GM10847 (cell line): ENCODE measurements around the gene APBA2.
"Not testable (repeated sequence)": the region's sequence is repeated elsewhere in the genome, so short reads cannot be mapped to it uniquely, and the experiment has no call there.

Experiments
- POLR2A ChIP-seq: IDR thresholded peaks from 2 replicates; pipeline ENCODE4 v1.6.1; 2011; ENCODE audit not compliant: insufficient read length; ENCODE audit errors: extremely low read depth

APBA2 gene

GRCh38 chr15:28885630-28886430, at the start of gene APBA2:
TSS of gene APBA2 (plus strand) at chr15:28885974. CDS start at chr15:29053885, 167,911 bp downstream.
- no peak for TF ChIP-seq POLR2A

DNA sequence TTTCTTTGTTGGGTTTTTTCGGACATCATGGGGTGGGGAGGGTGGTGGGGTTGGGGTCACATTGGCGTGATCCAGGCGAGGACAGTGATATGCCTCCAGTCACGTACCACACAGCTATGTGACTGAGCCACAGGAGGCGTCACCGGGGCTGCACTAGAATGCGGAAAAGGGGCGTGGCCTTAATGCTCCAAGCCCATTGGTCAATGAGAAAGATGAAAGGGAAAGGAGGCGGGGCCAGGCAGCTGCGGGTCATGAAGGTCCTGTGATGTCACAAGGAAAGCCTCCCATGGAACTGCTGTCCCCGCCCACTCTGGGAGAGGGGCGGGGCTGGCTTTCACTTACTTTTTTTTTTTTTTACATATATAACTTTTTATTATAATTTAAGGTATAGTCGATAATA, 37.3 kb upstream of the APBA2 start, which contains the start of gene GOLGA6L7:
TSS of gene GOLGA6L7 (minus strand) at position 124 of the 400 bp plus-strand sequence. CDS start at position 29, 95 bp downstream.
- TF ChIP-seq POLR2A: not testable (repeated sequence)

GRCh38 chr15:28861031-28861534, 24.7 kb upstream of the APBA2 start:
- no peak for TF ChIP-seq POLR2A

DNA sequence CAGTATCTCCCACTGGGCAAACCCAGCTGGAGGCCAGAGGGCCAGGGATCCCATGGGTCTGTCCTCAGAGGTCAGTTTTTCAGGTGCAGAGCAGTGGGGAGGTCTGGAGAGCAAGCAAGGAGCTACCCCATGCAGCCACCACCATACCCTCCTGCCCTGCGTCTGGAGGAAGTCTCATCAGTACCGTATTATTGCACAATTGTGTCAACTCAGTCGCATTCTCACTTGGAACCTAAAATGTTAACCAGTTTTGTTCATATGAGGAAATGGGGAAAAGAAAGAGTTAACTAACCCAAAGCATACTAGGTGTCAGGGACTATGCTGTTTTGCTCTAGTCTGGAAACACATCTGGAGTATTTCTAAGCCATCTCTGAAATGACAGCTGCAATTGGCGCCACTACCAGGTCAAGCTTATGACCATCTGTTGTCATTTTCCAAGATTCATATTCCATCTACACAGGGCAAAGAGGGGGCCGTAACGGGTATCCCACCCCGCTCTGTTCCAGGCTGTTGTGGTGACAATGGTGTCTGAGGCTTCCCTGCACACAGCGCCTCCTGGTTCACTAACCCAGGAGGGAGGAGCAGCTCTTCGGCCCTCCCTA, 16.9 kb upstream of the APBA2 start:
- no peak for TF ChIP-seq POLR2A

DNA sequence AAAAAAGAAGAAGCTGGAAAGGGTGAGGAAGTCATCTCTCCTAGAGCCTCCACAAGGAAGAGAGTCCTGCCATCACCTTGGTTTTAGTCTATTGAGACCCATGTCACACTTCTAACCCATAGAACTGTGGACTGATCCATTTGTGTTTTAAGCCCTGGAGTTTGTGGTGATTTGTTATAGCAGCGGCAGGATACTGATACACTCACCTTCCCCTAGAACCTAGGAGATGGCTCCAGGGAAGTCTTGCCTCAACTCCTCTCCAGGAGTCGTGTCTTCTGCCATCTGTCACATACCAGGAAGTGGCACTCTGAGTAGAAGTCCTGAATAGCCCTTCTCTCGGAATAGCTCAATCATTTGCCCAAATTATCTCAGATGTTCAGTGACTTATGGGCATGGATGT, 14.6 kb upstream of the APBA2 start:
- no peak for TF ChIP-seq POLR2A

DNA sequence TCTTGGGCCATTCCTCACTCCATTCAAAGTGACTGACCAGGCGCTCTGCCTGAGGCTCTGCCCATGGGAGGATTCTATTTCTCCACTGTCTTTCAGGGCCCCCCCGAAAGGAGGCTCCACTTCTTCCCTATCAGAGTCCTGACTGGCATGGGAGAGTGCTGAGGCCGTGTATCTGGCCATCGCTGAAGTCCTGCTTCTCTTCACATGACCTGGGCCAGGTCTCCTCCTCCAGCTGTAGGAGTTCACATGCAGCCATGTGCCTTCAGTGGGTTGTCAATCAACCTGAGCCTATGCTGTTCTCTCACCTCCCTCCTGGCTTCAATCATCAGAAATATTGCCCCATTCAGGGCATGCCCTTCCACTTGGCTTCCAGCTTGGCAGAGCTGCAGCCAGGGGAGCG, 12.8 kb upstream of the APBA2 start:
- TF ChIP-seq POLR2A: no peak

DNA sequence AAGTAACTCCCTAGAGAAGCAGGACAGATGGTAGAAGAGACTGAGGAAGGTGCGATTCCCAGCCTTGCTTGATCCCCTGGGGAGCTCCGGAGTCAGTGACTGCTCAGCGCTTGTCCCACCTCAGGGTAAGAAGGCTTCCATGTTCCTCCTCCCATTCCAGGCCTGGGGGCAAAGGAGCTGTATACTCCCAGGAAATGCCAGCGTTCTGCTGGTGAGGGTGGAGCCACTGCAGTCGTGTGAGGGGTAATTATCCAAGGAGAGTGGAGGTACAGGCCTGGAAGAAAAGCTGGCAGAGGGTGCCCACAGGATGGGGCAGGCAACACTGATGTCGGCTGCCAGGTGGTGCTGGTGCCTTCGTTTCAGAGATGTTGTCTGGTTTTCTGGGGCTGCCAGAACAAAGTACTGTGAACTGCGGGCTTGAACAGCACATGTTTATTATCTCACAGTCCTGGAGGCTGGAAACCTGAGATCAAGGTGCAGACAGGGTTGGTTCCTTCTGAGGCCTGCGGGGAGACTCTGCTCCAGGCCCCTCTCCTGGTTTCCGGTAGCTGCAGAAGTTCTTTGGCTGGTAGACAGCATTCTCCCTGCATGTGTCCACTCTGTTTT, 12.1 kb upstream of the APBA2 start:
- TF ChIP-seq POLR2A: no peak

- TF ChIP-seq POLR2A: no peak
Measured at GRCh38 chr15:28875461-28876000, 10.2 kb upstream of the APBA2 start.

GRCh38 chr15:28876131-28876844, 9.5 kb upstream of the APBA2 start:
- no peak for TF ChIP-seq POLR2A

DNA sequence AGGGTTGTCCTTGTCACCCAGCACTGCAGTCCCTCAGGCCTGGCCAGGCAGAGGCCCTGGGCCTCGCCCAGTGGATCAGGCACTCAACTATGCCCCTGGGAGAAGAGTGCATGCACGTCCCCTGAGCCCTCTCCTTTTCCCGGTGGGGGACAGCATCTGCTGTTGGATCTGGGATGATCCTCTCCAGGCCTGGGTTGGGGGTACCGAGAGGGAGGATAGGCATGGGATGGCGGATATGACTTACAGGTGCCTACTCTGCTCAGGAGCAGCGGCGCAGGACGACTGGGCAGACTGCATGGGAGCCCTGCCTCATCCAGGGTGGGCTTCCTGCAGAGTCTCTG, 9.0 kb upstream of the APBA2 start:
- no peak for TF ChIP-seq POLR2A

- no peak for TF ChIP-seq POLR2A
Measured at GRCh38 chr15:28878209-28878608, 7.6 kb upstream of the APBA2 start.

GRCh38 chr15:28879551-28879950, 6.2 kb upstream of the APBA2 start:
- TF ChIP-seq POLR2A: no peak

GRCh38 chr15:28880680-28881079, 5.1 kb upstream of the APBA2 start:
- TF ChIP-seq POLR2A: no peak

DNA sequence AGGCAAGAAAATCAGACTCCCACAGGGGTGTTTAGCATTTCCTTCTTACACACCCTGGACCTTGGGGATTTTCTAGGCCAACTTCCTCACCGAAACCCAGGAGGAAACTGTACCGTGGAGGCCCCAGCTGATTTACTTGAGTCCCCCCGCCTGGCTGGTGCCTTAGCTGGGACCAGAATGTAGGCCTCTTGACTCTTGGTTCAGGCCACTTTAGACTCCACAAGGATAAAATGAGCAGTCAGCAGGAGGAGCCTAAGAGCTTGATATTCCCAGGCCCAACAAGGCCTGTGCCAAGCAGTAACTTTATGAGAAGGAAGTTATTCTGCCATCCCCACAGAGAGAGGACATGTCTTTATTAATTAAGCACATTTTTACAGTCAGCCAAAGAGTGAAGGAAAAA, 4.6 kb upstream of the APBA2 start:
- TF ChIP-seq POLR2A: no peak

GRCh38 chr15:28881600-28881999, 4.2 kb upstream of the APBA2 start:
- no peak for TF ChIP-seq POLR2A
